HL-60 (cell line): ENCODE measurements around the gene SUPT4H1.

Source experiments
- GABPA ChIP-seq: IDR thresholded peaks from 2 replicates; pipeline ENCODE4 v1.6.1; 2012; ENCODE audit warnings: low read depth
- POLR2AphosphoS5 ChIP-seq: IDR thresholded peaks from 2 replicates; pipeline ENCODE4 v1.6.1; 2012; ENCODE audit warnings: low read depth
- SPI1 ChIP-seq: IDR thresholded peaks from 2 replicates; pipeline ENCODE4 v1.6.1; 2012; ENCODE audit warnings: low read depth, mild to moderate bottlenecking, borderline replicate concordance
- TF ChIP-seq, protein P1 (sequence below): IDR thresholded peaks from one replicate; pipeline ENCODE4 v1.5.1; 2011; ENCODE audit warnings: low read length, control low read depth, inconsistent platforms; ENCODE audit not compliant: insufficient read depth
- TF ChIP-seq, protein P2 (sequence below): IDR thresholded peaks from 2 replicates; pipeline ENCODE4 v1.6.1; 2012; ENCODE audit warnings: low read depth; ENCODE audit not compliant: insufficient replicate concordance

DNA sequence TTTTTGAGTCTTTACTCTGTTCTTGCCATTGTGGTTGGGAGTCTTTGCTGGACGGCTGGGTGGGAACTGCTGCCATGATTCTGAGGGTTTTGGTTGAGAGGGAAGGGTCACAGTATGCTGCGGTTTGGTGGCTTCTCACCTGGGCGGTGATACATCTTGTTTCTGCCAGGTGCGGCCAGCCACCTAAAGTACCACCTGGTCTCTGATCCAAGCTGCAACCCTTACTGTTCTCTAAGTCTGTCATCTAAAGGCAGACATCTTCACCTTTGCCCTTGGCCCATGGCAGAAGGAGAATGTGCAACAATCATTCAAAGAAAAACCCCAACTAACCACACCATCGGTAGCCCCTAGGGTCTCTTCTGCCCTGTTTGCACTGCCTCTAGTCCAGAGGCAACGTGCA lies 51.7 kb downstream of the SUPT4H1 start:
- TF ChIP-seq, protein P1, sequence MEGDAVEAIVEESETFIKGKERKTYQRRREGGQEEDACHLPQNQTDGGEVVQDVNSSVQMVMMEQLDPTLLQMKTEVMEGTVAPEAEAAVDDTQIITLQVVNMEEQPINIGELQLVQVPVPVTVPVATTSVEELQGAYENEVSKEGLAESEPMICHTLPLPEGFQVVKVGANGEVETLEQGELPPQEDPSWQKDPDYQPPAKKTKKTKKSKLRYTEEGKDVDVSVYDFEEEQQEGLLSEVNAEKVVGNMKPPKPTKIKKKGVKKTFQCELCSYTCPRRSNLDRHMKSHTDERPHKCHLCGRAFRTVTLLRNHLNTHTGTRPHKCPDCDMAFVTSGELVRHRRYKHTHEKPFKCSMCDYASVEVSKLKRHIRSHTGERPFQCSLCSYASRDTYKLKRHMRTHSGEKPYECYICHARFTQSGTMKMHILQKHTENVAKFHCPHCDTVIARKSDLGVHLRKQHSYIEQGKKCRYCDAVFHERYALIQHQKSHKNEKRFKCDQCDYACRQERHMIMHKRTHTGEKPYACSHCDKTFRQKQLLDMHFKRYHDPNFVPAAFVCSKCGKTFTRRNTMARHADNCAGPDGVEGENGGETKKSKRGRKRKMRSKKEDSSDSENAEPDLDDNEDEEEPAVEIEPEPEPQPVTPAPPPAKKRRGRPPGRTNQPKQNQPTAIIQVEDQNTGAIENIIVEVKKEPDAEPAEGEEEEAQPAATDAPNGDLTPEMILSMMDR: no peak
- peak; percentile 38; the same call in 1 of the 2 replicates for TF ChIP-seq POLR2AphosphoS5
- TF ChIP-seq, protein P2, sequence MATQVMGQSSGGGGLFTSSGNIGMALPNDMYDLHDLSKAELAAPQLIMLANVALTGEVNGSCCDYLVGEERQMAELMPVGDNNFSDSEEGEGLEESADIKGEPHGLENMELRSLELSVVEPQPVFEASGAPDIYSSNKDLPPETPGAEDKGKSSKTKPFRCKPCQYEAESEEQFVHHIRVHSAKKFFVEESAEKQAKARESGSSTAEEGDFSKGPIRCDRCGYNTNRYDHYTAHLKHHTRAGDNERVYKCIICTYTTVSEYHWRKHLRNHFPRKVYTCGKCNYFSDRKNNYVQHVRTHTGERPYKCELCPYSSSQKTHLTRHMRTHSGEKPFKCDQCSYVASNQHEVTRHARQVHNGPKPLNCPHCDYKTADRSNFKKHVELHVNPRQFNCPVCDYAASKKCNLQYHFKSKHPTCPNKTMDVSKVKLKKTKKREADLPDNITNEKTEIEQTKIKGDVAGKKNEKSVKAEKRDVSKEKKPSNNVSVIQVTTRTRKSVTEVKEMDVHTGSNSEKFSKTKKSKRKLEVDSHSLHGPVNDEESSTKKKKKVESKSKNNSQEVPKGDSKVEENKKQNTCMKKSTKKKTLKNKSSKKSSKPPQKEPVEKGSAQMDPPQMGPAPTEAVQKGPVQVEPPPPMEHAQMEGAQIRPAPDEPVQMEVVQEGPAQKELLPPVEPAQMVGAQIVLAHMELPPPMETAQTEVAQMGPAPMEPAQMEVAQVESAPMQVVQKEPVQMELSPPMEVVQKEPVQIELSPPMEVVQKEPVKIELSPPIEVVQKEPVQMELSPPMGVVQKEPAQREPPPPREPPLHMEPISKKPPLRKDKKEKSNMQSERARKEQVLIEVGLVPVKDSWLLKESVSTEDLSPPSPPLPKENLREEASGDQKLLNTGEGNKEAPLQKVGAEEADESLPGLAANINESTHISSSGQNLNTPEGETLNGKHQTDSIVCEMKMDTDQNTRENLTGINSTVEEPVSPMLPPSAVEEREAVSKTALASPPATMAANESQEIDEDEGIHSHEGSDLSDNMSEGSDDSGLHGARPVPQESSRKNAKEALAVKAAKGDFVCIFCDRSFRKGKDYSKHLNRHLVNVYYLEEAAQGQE: no peak
- TF ChIP-seq GABPA: no peak
- no peak for TF ChIP-seq SPI1
